Measurements from ENCODE around the gene BAIAP2L1. TPM values are rescaled to one million over a fixed set of nuclear protein-coding genes. Genes with fewer than 3 reads are reported as not detected.

Gene BAIAP2L1
- total and polyA plus RNA-seq, 2 donors (not counting 1 experiment from before 2014, with no cell fraction given) = 3.1 to 5.3 TPM

- Histone ChIP-seq H3K27me3 (ENCODE audit: control insufficient read depth, insufficient read depth, low read length) (no peaks in the 10 kb centered on the region), H3K4me3 (replicated peaks in 1 of 4; ENCODE audit: control extremely low read depth in 1 of 4, insufficient read depth in 1 of 4, low read depth in 3 of 4, low read length in 4 of 4) (peak overlapping the region; percentile 52 to 98 (median 73)), H3K4me1 (ENCODE audit: control insufficient read depth, extremely low read depth, insufficient read depth, low read length) (peaks cover 28% of the 10 kb centered on the region), H3K36me3 (ENCODE audit: control insufficient read depth, insufficient read depth, low read length) (peaks cover 16% of the 10 kb centered on the region), H3K9ac (ENCODE audit: insufficient read depth, low read length) (peak overlapping the region; percentile 48), H3K4me2 (ENCODE audit: extremely low read depth, insufficient read depth, low read length) (peak overlapping the region; percentile 91), H3K9me3 (ENCODE audit: control insufficient read depth, insufficient read depth, low read depth, low read length) (no peaks in the 10 kb centered on the region), H3K79me2 (ENCODE audit: control insufficient read depth, insufficient read depth, low read length) (peaks cover 77% of the 10 kb centered on the region), H4K20me1 (ENCODE audit: control insufficient read depth, extremely low read depth, insufficient read depth, low read length) (no peaks in the 10 kb centered on the region), H2AFZ (ENCODE audit: low read length) (no peak overlapping the region), H3K27ac (ENCODE audit: insufficient read depth, low read length) (peak overlapping the region; percentile 88)
- DNase-seq (ENCODE audit: low read depth in 2 of 2) = peak; percentile 39 to 77
- TF ChIP-seq EZH2 (IDR thresholded peaks at IDR 0.05; ENCODE audit: low read length, missing control alignments) (no peak), CTCF (conservative IDR thresholded peaks at IDR 0.05 in 1 of 2, IDR thresholded peaks at IDR 0.05 in 1 of 2; ENCODE audit: low read depth in 1 of 2, low read length in 2 of 2) (no peak)
Observed at GRCh38 chr7:98284335-98285036, 116.4 kb downstream of the BAIAP2L1 start.

GRCh38 chr7:98283887-98284222 lies 117.0 kb downstream of the BAIAP2L1 start:
- H3K27me3 ChIP-seq (ENCODE audit: control insufficient read depth, insufficient read depth, low read length) = no peaks in the 10 kb centered on the region
- H3K36me3 ChIP-seq (ENCODE audit: control insufficient read depth, insufficient read depth, low read length) = peaks cover 16% of the 10 kb centered on the region
- no peaks in the 10 kb centered on the region for H4K20me1 ChIP-seq (ENCODE audit: control insufficient read depth, extremely low read depth, insufficient read depth, low read length)
- peak overlapping the region; percentile 88 for H3K27ac ChIP-seq (ENCODE audit: insufficient read depth, low read length)
- peak overlapping the region; percentile 91 for H3K4me2 ChIP-seq (ENCODE audit: extremely low read depth, insufficient read depth, low read length)
- no peak for DNase-seq (ENCODE audit: low read depth in 2 of 2)
- H3K79me2 ChIP-seq (ENCODE audit: control insufficient read depth, insufficient read depth, low read length) = peaks cover 71% of the 10 kb centered on the region
- no peak overlapping the region for H3K9ac ChIP-seq (ENCODE audit: insufficient read depth, low read length)
- H3K4me1 ChIP-seq (ENCODE audit: control insufficient read depth, extremely low read depth, insufficient read depth, low read length) = peaks cover 28% of the 10 kb centered on the region
- no peaks in the 10 kb centered on the region for H3K9me3 ChIP-seq (ENCODE audit: control insufficient read depth, insufficient read depth, low read depth, low read length)
- peak overlapping the region; percentile 52 to 98 (median 73) for H3K4me3 ChIP-seq (replicated peaks in 1 of 4; ENCODE audit: control extremely low read depth in 1 of 4, insufficient read depth in 1 of 4, low read depth in 3 of 4, low read length in 4 of 4)
- no peak overlapping the region for H2AFZ ChIP-seq (ENCODE audit: low read length)
- TF ChIP-seq CTCF (conservative IDR thresholded peaks at IDR 0.05 in 1 of 2, IDR thresholded peaks at IDR 0.05 in 1 of 2; ENCODE audit: low read depth in 1 of 2, low read length in 2 of 2) (no peak), EZH2 (IDR thresholded peaks at IDR 0.05; ENCODE audit: low read length, missing control alignments) (no peak)

GRCh38 chr7:98283127-98283886 lies 117.6 kb downstream of the BAIAP2L1 start:
- peak overlapping the region; percentile 91 for H3K4me2 ChIP-seq (ENCODE audit: extremely low read depth, insufficient read depth, low read length)
- H3K4me1 ChIP-seq (ENCODE audit: control insufficient read depth, extremely low read depth, insufficient read depth, low read length) = peaks cover 28% of the 10 kb centered on the region
- peak overlapping the region; percentile 88 for H3K27ac ChIP-seq (ENCODE audit: insufficient read depth, low read length)
- peaks cover 66% of the 10 kb centered on the region for H3K79me2 ChIP-seq (ENCODE audit: control insufficient read depth, insufficient read depth, low read length)
- peaks cover 16% of the 10 kb centered on the region for H3K36me3 ChIP-seq (ENCODE audit: control insufficient read depth, insufficient read depth, low read length)
- H3K9ac ChIP-seq (ENCODE audit: insufficient read depth, low read length) = peak overlapping the region; percentile 93
- no peak overlapping the region for H2AFZ ChIP-seq (ENCODE audit: low read length)
- DNase-seq (ENCODE audit: low read depth in 2 of 2) = peak; percentile 56 to 64
- TF ChIP-seq CTCF (conservative IDR thresholded peaks at IDR 0.05 in 1 of 2, IDR thresholded peaks at IDR 0.05 in 1 of 2; ENCODE audit: low read depth in 1 of 2, low read length in 2 of 2) (no peak), EZH2 (IDR thresholded peaks at IDR 0.05; ENCODE audit: low read length, missing control alignments) (no peak)
- H4K20me1 ChIP-seq (ENCODE audit: control insufficient read depth, extremely low read depth, insufficient read depth, low read length) = no peaks in the 10 kb centered on the region
- H3K9me3 ChIP-seq (ENCODE audit: control insufficient read depth, insufficient read depth, low read depth, low read length) = no peaks in the 10 kb centered on the region
- no peaks in the 10 kb centered on the region for H3K27me3 ChIP-seq (ENCODE audit: control insufficient read depth, insufficient read depth, low read length)
- H3K4me3 ChIP-seq (replicated peaks in 1 of 4; ENCODE audit: control extremely low read depth in 1 of 4, insufficient read depth in 1 of 4, low read depth in 3 of 4, low read length in 4 of 4) = peak overlapping the region; percentile 52 to 98 (median 73)
